Fibroblast of pulmonary artery (primary cell): ENCODE measurements around the gene CRELD2.

Experiments
- DNase-seq: peaks from one replicate; pipeline ENCODE4 v3.0.0-alpha.2; 2010; ENCODE audit warnings: low read depth
- H3K4me3 ChIP-seq: replicated peaks from 2 replicates; pipeline ENCODE4 v1.5.1; 2011; ENCODE audit warnings: low read depth, mild to moderate bottlenecking, control low read depth, low read length, moderate library complexity
- TF ChIP-seq, protein P1 (sequence below): IDR thresholded peaks from 2 replicates; pipeline ENCODE4 v1.5.1; 2011; ENCODE audit warnings: mild to moderate bottlenecking, control low read depth, low read length, inconsistent platforms; ENCODE audit errors: missing control alignments

CRELD2 gene

GRCh38 chr22:49918911-49919881 is 762 bp downstream of the CRELD2 start:
- no peak for DNase-seq
- H3K4me3 ChIP-seq: peak overlapping the region; percentile 70
- TF ChIP-seq, protein P1, sequence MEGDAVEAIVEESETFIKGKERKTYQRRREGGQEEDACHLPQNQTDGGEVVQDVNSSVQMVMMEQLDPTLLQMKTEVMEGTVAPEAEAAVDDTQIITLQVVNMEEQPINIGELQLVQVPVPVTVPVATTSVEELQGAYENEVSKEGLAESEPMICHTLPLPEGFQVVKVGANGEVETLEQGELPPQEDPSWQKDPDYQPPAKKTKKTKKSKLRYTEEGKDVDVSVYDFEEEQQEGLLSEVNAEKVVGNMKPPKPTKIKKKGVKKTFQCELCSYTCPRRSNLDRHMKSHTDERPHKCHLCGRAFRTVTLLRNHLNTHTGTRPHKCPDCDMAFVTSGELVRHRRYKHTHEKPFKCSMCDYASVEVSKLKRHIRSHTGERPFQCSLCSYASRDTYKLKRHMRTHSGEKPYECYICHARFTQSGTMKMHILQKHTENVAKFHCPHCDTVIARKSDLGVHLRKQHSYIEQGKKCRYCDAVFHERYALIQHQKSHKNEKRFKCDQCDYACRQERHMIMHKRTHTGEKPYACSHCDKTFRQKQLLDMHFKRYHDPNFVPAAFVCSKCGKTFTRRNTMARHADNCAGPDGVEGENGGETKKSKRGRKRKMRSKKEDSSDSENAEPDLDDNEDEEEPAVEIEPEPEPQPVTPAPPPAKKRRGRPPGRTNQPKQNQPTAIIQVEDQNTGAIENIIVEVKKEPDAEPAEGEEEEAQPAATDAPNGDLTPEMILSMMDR: no peak

GRCh38 chr22:49920859-49921258 is 2.4 kb downstream of the CRELD2 start:
- TF ChIP-seq, protein P1: no peak

DNA sequence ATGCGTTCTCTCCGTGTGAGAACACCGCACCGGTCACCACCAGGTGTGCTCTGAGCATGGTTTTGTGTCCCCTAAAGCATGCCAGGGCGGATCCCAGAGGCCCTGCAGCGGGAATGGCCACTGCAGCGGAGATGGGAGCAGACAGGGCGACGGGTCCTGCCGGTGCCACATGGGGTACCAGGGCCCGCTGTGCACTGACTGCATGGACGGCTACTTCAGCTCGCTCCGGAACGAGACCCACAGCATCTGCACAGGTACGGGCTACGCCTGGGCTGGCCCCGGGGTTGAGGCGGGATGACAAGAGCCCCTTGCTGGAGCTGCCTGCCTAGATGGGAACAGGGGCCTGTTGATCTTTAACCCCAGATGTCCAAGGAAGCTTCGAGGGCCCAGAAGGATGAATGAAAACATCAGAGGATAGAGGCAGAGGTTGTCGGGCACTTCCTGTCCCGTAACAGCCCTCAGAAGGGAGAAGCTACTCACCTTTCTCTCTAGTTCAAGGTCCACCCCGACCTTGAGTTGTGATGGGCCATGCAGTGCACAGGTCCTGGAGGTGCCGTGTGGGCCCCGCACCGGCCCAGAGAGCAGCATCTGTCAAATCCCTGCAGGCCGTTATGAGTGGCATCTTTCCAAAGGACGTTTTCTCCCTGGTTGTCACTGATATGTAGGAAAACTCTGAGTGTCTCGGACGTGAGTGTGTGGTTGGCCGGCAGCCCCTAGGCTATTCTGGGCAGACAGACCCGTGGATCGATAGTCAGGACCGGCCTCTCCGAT is 3.3 kb downstream of the CRELD2 start:
- no peak for DNase-seq
- H3K4me3 ChIP-seq: no peak overlapping the region
- TF ChIP-seq, protein P1: no peak

More at GRCh38 chr22:49920859-49921258, 2.4 kb downstream of the CRELD2 start:
- no peak for DNase-seq
- no peak overlapping the region for H3K4me3 ChIP-seq

DNA sequence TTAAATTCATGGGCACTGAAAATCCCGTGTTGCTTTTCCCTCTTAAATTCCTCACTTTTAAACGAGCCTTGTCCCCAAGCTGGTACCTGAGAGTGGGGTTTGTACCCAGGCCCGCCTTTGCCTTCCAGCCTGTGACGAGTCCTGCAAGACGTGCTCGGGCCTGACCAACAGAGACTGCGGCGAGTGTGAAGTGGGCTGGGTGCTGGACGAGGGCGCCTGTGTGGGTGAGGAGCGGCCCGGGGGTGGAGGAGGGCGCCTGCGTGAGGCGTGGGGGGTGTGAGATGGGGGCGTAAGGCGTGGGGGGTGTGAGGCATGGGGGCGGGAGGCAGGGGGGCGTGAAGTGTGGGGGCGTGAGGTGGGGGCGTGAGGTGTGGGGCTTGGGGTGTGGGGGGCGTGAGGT is 4.0 kb downstream of the CRELD2 start:
- no peak for DNase-seq
- TF ChIP-seq, protein P1: no peak
- no peak overlapping the region for H3K4me3 ChIP-seq

GRCh38 chr22:49922926-49923325 is 4.5 kb downstream of the CRELD2 start:
- H3K4me3 ChIP-seq: no peak overlapping the region
- no peak for DNase-seq
- TF ChIP-seq, protein P1: no peak

GRCh38 chr22:49923445-49923844 is 5.0 kb downstream of the CRELD2 start:
- TF ChIP-seq, protein P1: peak; percentile 7
- no peak for DNase-seq
- no peak overlapping the region for H3K4me3 ChIP-seq
